ENCODE data around the gene PHPT1. TPM values are rescaled to one million over a fixed set of nuclear protein-coding genes. Genes with fewer than 3 reads are reported as not detected.
"Not testable (repeated sequence)": the region's sequence is repeated elsewhere in the genome, so short reads cannot be mapped to it uniquely, and the experiment has no call there.

Gene PHPT1
- polyA plus RNA-seq, 4 donors, result 111 to 337 (median 169) TPM

DNA sequence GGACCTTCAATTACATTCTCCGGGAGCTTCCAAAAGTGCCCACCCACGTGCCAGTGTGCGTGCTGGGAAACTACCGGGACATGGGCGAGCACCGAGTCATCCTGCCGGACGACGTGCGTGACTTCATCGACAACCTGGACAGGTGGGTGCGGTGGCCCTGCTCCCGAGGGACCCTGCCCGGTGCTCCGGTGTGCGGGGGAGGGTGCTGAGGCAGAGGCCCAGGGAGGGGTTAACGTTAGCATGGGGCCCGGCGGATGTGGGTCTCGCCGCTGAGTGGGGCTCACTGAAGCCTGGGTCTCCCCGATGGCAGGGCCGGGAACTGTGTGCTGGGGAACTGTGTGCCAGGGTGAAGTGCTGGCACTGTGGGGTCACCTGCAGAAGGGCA lies 17.5 kb upstream of the PHPT1 start:
- H3K4me1 ChIP-seq (ENCODE audit: control insufficient read depth in 3 of 3, insufficient read depth in 2 of 3, low read depth in 1 of 3, low read length in 2 of 3), result no peaks in the 10 kb centered on the region
- H3K36me3 ChIP-seq (ENCODE audit: control insufficient read depth in 3 of 3, insufficient read depth in 2 of 3, low read depth in 1 of 3, low read length in 3 of 3), result peaks cover 11 to 91% (median 23%) of the 10 kb centered on the region in 3 donors
- no peaks in the 10 kb centered on the region for H3K27me3 ChIP-seq (ENCODE audit: control insufficient read depth in 3 of 3, insufficient read depth in 3 of 3, low read length in 3 of 3)
- H3K27ac ChIP-seq (ENCODE audit: low read depth in 1 of 3, low read length in 2 of 3), result no peak overlapping the region
- H3K9me3 ChIP-seq (ENCODE audit: control insufficient read depth in 2 of 2, insufficient read depth in 1 of 2, low read depth in 1 of 2, low read length in 1 of 2), result no peaks in the 10 kb centered on the region
- no peak overlapping the region for H3K4me3 ChIP-seq (ENCODE audit: low read depth in 1 of 3, low read length in 3 of 3)
- no peak for FAIRE-seq
- no peak for DNase-seq
- WGBS, 3 donors, result 93% methylated on average over 22 to 23 of the region's 23 CpGs

DNA sequence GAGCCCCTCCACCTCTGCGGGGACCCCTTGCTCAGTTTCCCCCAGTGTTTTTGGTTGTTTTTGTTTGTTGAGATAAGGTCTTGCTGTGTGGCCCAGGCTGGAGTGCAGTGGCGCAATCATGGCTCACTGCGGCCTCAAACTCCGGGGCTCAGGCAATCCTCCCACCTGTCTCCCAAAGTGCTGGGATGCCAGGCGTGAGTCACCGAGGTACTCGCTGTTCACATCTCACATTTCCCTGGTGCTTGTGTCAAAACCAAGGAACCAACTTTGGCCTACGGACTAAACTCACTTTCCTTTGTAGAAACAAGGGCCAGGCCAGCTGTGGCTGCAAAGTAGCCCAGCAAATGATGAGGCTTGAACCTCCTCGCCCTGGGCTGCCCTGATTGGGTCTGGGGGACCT lies 16.6 kb upstream of the PHPT1 start:
- no peaks in the 10 kb centered on the region for H3K9me3 ChIP-seq (ENCODE audit: control insufficient read depth in 2 of 2, insufficient read depth in 1 of 2, low read depth in 1 of 2, low read length in 1 of 2)
- no peak for FAIRE-seq
- H3K36me3 ChIP-seq (ENCODE audit: control insufficient read depth in 3 of 3, insufficient read depth in 2 of 3, low read depth in 1 of 3, low read length in 3 of 3), result peaks cover 11 to 91% (median 21%) of the 10 kb centered on the region in 3 donors
- WGBS, 3 donors, result 93 to 94% (median 93%) methylated on average over 8 to 9 of the region's 9 CpGs
- no peak overlapping the region for H3K4me3 ChIP-seq (ENCODE audit: low read depth in 1 of 3, low read length in 3 of 3)
- no peak for DNase-seq
- H3K27me3 ChIP-seq (ENCODE audit: control insufficient read depth in 3 of 3, insufficient read depth in 3 of 3, low read length in 3 of 3), result no peaks in the 10 kb centered on the region
- no peaks in the 10 kb centered on the region for H3K4me1 ChIP-seq (ENCODE audit: control insufficient read depth in 3 of 3, insufficient read depth in 2 of 3, low read depth in 1 of 3, low read length in 2 of 3)
- H3K27ac ChIP-seq (ENCODE audit: low read depth in 1 of 3, low read length in 2 of 3), result no peak overlapping the region

DNA sequence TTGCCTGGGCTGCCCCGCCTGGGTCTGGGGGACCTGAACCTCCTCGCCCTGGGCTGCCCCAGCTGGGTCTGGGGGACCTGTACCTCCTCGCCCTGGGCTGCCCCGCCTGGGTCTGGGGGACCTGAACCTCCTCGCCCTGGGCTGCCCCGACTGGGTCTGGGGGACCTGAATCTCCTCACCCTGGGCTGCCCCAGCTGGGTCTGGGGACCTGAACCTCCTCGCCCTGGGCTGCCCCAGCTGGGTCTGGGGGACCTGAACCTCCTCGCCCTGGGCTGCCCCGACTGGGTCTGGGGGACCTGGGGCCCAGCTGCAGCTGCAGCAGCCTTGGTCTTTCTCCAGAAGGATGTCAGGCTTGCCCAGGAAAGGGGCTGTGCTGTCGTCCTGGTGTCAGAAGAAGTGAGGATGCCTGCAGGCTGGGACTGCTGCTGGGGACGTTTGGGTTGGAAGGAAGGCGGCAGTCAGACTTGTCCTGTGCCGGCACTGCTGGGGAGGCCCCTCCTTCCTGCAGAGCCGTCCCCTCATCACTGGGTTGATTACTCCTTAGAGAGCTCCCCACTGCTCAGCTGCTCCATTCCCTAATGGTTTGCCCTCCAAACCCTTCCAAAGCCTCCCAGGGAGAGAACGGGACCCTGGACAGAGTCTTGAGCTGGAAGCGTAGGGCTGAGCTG lies 15.7 kb upstream of the PHPT1 start:
- peaks cover 10 to 91% (median 21%) of the 10 kb centered on the region in 3 donors for H3K36me3 ChIP-seq (ENCODE audit: control insufficient read depth in 3 of 3, insufficient read depth in 2 of 3, low read depth in 1 of 3, low read length in 3 of 3)
- not testable (repeated sequence) for H3K27ac ChIP-seq (ENCODE audit: low read depth in 1 of 3, low read length in 2 of 3); FAIRE-seq; H3K27me3 ChIP-seq (ENCODE audit: control insufficient read depth in 3 of 3, insufficient read depth in 3 of 3, low read length in 3 of 3); DNase-seq; H3K4me3 ChIP-seq (ENCODE audit: low read depth in 1 of 3, low read length in 3 of 3); H3K4me1 ChIP-seq (ENCODE audit: control insufficient read depth in 3 of 3, insufficient read depth in 2 of 3, low read depth in 1 of 3, low read length in 2 of 3); H3K9me3 ChIP-seq (ENCODE audit: control insufficient read depth in 2 of 2, insufficient read depth in 1 of 2, low read depth in 1 of 2, low read length in 1 of 2)
- WGBS, 3 donors, result 87 to 93% (median 91%) methylated on average over 15 to 16 of the region's 16 CpGs

DNA sequence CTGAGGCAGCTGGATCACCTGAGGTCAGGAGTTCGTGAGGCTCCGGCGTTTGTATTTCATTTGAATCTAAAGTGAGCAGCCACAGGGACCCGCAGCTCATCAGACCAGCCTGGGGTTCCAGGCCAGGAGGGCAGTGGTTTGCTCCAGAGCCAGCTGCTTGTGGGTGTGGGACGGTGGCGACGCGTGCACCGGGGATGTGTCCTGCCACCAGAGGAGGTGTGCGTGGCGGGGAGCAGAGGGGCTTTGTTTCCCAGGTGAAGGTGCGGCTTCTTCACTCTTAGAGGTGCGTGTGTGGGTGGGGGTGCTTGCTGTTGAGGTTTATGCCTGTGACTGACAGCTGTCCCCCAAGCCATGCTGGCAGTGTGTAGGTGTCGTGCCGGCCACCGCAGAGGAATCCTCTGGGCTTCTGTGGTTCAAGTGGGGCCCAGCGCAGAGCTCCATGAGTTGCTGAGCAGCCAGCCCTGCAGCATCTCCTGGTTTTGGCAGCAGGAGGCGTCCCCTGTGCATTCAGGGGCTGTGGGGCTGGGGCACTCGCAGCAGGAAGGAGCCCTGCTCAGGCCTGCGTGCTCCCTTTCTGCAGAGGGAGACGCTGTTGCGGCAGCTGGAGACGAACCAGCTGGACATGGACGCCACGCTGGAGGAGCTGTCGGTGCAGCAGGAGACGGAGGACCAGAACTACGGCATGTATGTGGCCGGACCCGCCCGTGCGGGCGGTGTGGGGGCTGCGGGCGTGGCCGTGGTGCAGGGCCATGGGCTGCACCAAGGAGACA lies 13.9 kb upstream of the PHPT1 start:
- H3K27ac ChIP-seq (ENCODE audit: low read depth in 1 of 3, low read length in 2 of 3), result no peak overlapping the region
- no peak for FAIRE-seq
- no peaks in the 10 kb centered on the region for H3K27me3 ChIP-seq (ENCODE audit: control insufficient read depth in 3 of 3, insufficient read depth in 3 of 3, low read length in 3 of 3)
- H3K9me3 ChIP-seq (ENCODE audit: control insufficient read depth in 2 of 2, insufficient read depth in 1 of 2, low read depth in 1 of 2, low read length in 1 of 2), result no peaks in the 10 kb centered on the region
- DNase-seq, result no peak
- 92 to 93% (median 92%) methylated on average over 34 to 36 of the region's 36 CpGs for WGBS, 3 donors
- H3K4me3 ChIP-seq (ENCODE audit: low read depth in 1 of 3, low read length in 3 of 3), result no peak overlapping the region
- peaks cover 5 to 91% (median 23%) of the 10 kb centered on the region in 3 donors for H3K36me3 ChIP-seq (ENCODE audit: control insufficient read depth in 3 of 3, insufficient read depth in 2 of 3, low read depth in 1 of 3, low read length in 3 of 3)
- peaks cover 0 to 16% (median 0%) of the 10 kb centered on the region in 3 donors for H3K4me1 ChIP-seq (ENCODE audit: control insufficient read depth in 3 of 3, insufficient read depth in 2 of 3, low read depth in 1 of 3, low read length in 2 of 3)

DNA sequence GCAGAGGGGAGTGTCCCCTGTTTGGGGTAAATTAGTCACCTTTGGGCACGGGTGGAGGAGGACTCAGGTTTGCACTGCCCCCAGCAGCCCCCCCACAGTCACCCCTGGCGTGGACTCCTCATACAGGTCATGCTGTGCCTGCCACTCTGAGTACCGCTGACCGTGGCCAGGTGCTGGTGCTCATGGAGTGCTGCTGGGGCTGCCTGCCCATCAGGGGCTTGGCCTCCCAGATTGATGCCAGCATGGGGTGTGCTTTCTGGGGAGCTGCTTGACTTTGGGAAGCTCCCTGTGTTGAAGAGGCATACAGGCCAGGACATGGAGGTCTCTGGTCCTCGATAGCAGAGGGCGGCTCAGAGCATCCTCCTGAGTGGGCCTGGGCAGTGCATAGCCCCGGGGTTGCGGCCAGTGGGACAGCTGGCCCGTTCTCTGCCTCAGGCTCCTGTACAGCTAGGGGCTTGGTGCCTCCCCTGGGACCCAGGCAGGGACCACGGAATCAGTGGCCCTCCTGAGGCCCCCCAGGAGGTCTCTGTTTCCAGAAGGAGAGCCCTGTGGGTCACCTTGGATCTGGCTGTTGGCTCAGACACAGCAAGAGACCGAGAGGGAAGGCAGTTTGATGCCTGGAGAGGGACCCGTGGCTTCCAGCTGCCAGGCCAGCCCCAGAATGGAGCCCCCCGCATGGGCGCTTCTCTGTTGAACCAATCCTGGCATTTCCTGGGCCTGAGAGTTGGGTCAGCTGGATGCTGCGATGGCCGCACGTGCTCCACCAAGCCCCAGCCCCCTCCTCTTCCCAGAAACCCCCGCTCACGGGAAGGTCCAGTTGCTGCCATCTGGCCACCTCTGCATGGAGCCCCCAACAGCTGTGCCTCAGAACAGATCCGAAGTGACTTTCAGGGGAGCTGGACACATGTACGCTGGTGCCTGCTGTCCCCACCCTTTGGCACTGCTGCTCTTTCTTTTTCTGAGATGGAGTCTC lies 13.0 kb upstream of the PHPT1 start:
- Histone ChIP-seq H3K4me1 (ENCODE audit: control insufficient read depth in 3 of 3, insufficient read depth in 2 of 3, low read depth in 1 of 3, low read length in 2 of 3) (peaks cover 0 to 24% (median 0%) of the 10 kb centered on the region in 3 donors), H3K27me3 (ENCODE audit: control insufficient read depth in 3 of 3, insufficient read depth in 3 of 3, low read length in 3 of 3) (no peaks in the 10 kb centered on the region), H3K36me3 (ENCODE audit: control insufficient read depth in 3 of 3, insufficient read depth in 2 of 3, low read depth in 1 of 3, low read length in 3 of 3) (peaks cover 5 to 88% (median 20%) of the 10 kb centered on the region in 3 donors), H3K9me3 (ENCODE audit: control insufficient read depth in 2 of 2, insufficient read depth in 1 of 2, low read depth in 1 of 2, low read length in 1 of 2) (no peaks in the 10 kb centered on the region), H3K4me3 (ENCODE audit: low read depth in 1 of 3, low read length in 3 of 3) (no peak overlapping the region), H3K27ac (ENCODE audit: low read depth in 1 of 3, low read length in 2 of 3) (no peak overlapping the region)
- WGBS, 3 donors, result 91 to 94% (median 93%) methylated on average over 19 to 21 of the region's 21 CpGs
- FAIRE-seq, result no peak
- no peak for DNase-seq

DNA sequence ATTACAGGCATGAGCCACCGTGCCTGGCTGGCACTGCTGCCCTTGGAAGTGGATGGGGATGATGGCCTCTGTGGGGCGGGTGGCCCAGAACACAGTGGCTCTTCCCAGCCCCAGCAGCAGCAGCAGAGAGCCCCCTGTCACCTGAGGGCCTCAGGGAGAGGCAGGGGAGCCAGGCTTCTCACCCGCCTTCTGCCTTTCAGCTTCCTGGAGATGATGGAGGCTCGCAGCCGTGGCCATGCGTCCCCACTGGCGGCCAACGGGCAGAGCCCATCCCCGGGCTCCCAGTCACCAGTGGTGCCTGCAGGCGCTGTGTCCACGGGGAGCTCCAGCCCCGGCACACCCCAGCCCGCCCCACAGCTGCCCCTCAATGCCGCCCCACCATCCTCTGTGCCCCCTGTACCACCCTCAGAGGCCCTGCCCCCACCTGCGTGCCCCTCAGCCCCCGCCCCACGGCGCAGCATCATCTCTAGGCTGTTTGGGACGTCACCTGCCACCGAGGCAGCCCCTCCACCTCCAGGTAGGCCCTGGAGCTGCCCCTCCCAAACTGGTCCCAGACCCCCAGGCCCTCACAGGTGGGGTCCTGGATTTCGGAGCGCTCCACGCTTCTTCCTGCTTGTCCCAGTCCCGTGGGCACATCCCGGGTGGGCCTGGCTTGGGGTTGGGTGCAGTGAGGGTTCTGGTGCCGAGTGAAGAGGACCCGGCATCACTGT lies 11.9 kb upstream of the PHPT1 start:
- FAIRE-seq, result no peak
- no peaks in the 10 kb centered on the region for H3K9me3 ChIP-seq (ENCODE audit: control insufficient read depth in 2 of 2, insufficient read depth in 1 of 2, low read depth in 1 of 2, low read length in 1 of 2)
- no peak overlapping the region for H3K4me3 ChIP-seq (ENCODE audit: low read depth in 1 of 3, low read length in 3 of 3)
- peaks cover 2 to 77% (median 19%) of the 10 kb centered on the region in 3 donors for H3K36me3 ChIP-seq (ENCODE audit: control insufficient read depth in 3 of 3, insufficient read depth in 2 of 3, low read depth in 1 of 3, low read length in 3 of 3)
- peaks cover 0 to 35% (median 4%) of the 10 kb centered on the region in 3 donors for H3K4me1 ChIP-seq (ENCODE audit: control insufficient read depth in 3 of 3, insufficient read depth in 2 of 3, low read depth in 1 of 3, low read length in 2 of 3)
- H3K27ac ChIP-seq (ENCODE audit: low read depth in 1 of 3, low read length in 2 of 3), result no peak overlapping the region
- no peaks in the 10 kb centered on the region for H3K27me3 ChIP-seq (ENCODE audit: control insufficient read depth in 3 of 3, insufficient read depth in 3 of 3, low read length in 3 of 3)
- no peak for DNase-seq
- WGBS, 3 donors, result 91 to 93% (median 92%) methylated on average over 22 to 27 of the region's 27 CpGs

DNA sequence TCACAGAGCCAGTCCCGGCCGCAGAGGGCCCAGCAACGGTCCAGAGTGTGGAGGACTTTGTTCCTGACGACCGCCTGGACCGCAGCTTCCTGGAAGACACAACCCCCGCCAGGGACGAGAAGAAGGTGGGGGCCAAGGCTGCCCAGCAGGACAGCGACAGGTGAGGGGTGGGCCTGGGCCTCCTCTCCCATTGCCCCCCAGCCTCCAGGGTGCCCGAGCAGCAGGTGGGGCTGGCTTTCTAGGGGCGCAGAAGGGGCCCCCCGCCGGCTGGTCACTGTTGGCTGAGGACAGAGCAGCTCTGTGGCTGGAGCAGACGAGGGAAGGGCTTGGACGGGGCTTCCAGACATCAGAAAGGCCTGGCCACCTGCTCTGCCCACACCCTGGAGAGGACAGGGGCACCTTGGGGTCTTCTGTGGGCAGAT lies 11.3 kb upstream of the PHPT1 start:
- WGBS, 3 donors, result 85 to 88% (median 88%) methylated on average over 14 to 15 of the region's 15 CpGs
- not testable (repeated sequence) for H3K9me3 ChIP-seq (ENCODE audit: control insufficient read depth in 2 of 2, insufficient read depth in 1 of 2, low read depth in 1 of 2, low read length in 1 of 2); FAIRE-seq; H3K4me3 ChIP-seq (ENCODE audit: low read depth in 1 of 3, low read length in 3 of 3); H3K27ac ChIP-seq (ENCODE audit: low read depth in 1 of 3, low read length in 2 of 3); DNase-seq; H3K27me3 ChIP-seq (ENCODE audit: control insufficient read depth in 3 of 3, insufficient read depth in 3 of 3, low read length in 3 of 3)
- Histone ChIP-seq H3K4me1 (ENCODE audit: control insufficient read depth in 3 of 3, insufficient read depth in 2 of 3, low read depth in 1 of 3, low read length in 2 of 3) (peaks cover 0 to 40% (median 4%) of the 10 kb centered on the region in 3 donors), H3K36me3 (ENCODE audit: control insufficient read depth in 3 of 3, insufficient read depth in 2 of 3, low read depth in 1 of 3, low read length in 3 of 3) (peaks cover 2 to 71% (median 19%) of the 10 kb centered on the region in 3 donors)

All from small intestine (tissue), 7 donors.